ENCODE results near the gene VEGFA. TPM values are rescaled to one million over a fixed set of nuclear protein-coding genes. Genes with fewer than 3 reads are reported as not detected.

Gene VEGFA
- total RNA-seq, 4 donors from 2014 or later, result 510 to 1,437 (median 630) TPM

GRCh38 chr6:43728586-43728985 is 41.4 kb upstream of the VEGFA start:
- no peak overlapping the region for H3K4me3 ChIP-seq (replicated peaks in 1 of 3)
- WGBS, 2 donors, result 81 to 93% methylated on average over 2 of the region's 2 CpGs
- H3K4me1 ChIP-seq, result peaks cover 0 to 11% of the 10 kb centered on the region in 2 donors
- H3K9me3 ChIP-seq, result no peaks in the 10 kb centered on the region
- no peak for DNase-seq
- intact Hi-C loops (cut with DNase I), result loop anchor here (10.0 kb wide), 1 partner anchor 64 kb away; no protein-coding TSS in a partner anchor
- TF ChIP-seq, protein P1, sequence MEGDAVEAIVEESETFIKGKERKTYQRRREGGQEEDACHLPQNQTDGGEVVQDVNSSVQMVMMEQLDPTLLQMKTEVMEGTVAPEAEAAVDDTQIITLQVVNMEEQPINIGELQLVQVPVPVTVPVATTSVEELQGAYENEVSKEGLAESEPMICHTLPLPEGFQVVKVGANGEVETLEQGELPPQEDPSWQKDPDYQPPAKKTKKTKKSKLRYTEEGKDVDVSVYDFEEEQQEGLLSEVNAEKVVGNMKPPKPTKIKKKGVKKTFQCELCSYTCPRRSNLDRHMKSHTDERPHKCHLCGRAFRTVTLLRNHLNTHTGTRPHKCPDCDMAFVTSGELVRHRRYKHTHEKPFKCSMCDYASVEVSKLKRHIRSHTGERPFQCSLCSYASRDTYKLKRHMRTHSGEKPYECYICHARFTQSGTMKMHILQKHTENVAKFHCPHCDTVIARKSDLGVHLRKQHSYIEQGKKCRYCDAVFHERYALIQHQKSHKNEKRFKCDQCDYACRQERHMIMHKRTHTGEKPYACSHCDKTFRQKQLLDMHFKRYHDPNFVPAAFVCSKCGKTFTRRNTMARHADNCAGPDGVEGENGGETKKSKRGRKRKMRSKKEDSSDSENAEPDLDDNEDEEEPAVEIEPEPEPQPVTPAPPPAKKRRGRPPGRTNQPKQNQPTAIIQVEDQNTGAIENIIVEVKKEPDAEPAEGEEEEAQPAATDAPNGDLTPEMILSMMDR (IDR thresholded peaks at IDR 0.05), result no peak
- TF ChIP-seq POLR2A (IDR thresholded peaks at IDR 0.05), result no peak
- no peaks in the 10 kb centered on the region for H3K27me3 ChIP-seq
- H3K36me3 ChIP-seq, result no peaks in the 10 kb centered on the region
- no peak overlapping the region for H3K27ac ChIP-seq

DNA sequence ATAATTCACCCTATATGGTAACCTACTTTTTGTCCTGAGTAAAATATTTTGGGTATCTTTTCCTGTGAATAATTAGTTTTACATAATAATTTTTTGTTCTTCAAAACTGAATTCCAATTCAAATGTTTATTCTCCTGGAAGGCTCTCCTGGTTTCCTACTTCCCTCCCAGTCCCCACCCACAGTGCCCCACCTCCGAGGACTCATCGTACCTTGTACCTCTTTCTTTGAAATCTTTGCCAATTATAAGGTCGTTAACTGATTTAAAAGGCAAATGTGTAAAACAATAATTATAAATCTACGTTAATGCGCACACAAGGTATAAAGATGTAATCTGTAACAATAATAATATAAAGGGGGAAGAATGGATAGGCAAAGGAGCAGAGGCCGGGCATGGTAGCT is 40.5 kb upstream of the VEGFA start:
- TF ChIP-seq, protein P1 (IDR thresholded peaks at IDR 0.05), result no peak
- TF ChIP-seq POLR2A (IDR thresholded peaks at IDR 0.05), result no peak
- DNase-seq, result no peak
- Histone ChIP-seq H3K9me3 (no peaks in the 10 kb centered on the region), H3K4me1 (peaks cover 0 to 15% of the 10 kb centered on the region in 2 donors), H3K27ac (no peak overlapping the region), H3K27me3 (no peaks in the 10 kb centered on the region), H3K4me3 (replicated peaks in 1 of 3) (no peak overlapping the region), H3K36me3 (no peaks in the 10 kb centered on the region)
- intact Hi-C loops (cut with DNase I), result loop anchor here (10.0 kb wide), 1 partner anchor 65 kb away; no protein-coding TSS in a partner anchor
- 93 to 94% methylated on average over 6 of the region's 6 CpGs for WGBS, 2 donors

DNA sequence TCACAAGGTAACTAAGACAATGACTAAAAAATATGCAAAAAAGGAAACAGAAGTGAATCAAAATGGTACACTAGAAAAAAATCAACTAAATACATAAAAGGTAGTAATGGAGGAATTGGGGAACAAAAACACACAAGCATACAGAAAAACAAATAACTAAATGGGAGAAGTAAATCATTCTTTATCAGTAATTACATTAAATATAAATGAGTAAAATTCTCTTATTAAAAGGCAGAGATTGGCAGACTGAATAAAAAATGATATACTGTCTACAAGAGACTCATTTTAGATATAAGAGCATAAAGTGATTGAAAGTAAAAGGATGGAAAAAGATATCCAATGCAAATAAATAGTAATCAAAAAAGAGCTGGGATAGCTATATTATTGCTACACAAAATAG is 39.4 kb upstream of the VEGFA start:
- Histone ChIP-seq H3K4me1 (peaks cover 0 to 19% of the 10 kb centered on the region in 2 donors), H3K27me3 (no peaks in the 10 kb centered on the region), H3K27ac (no peak overlapping the region), H3K9me3 (no peaks in the 10 kb centered on the region), H3K36me3 (no peaks in the 10 kb centered on the region), H3K4me3 (replicated peaks in 1 of 3) (no peak overlapping the region)
- intact Hi-C loops (cut with DNase I), result no loop called here
- TF ChIP-seq, protein P1 (IDR thresholded peaks at IDR 0.05), result no peak
- no peak for TF ChIP-seq POLR2A (IDR thresholded peaks at IDR 0.05)
- no peak for DNase-seq

GRCh38 chr6:43733471-43734293 is 36.3 kb upstream of the VEGFA start:
- Histone ChIP-seq H3K9me3 (no peaks in the 10 kb centered on the region), H3K27me3 (no peaks in the 10 kb centered on the region), H3K4me1 (peaks cover 0 to 28% of the 10 kb centered on the region in 2 donors), H3K4me3 (replicated peaks in 1 of 3) (no peak overlapping the region), H3K36me3 (no peaks in the 10 kb centered on the region), H3K27ac (peak overlapping the region in 2 of 3 donors; percentile 30 to 65)
- no peak for TF ChIP-seq POLR2A (IDR thresholded peaks at IDR 0.05)
- TF ChIP-seq, protein P1 (IDR thresholded peaks at IDR 0.05), result no peak
- no peak for DNase-seq
- intact Hi-C loops (cut with DNase I), result no loop called here
- WGBS, 2 donors, result 62 to 75% methylated on average over 10 of the region's 10 CpGs

GRCh38 chr6:43734294-43734665 is 35.7 kb upstream of the VEGFA start:
- Histone ChIP-seq H3K9me3 (no peaks in the 10 kb centered on the region), H3K36me3 (no peaks in the 10 kb centered on the region), H3K4me1 (peaks cover 0 to 34% of the 10 kb centered on the region in 2 donors), H3K27me3 (no peaks in the 10 kb centered on the region), H3K4me3 (replicated peaks in 1 of 3) (no peak overlapping the region), H3K27ac (peak overlapping the region in 2 of 3 donors; percentile 30 to 65)
- TF ChIP-seq, protein P1 (IDR thresholded peaks at IDR 0.05), result no peak
- TF ChIP-seq POLR2A (IDR thresholded peaks at IDR 0.05), result no peak
- no peak for DNase-seq
- intact Hi-C loops (cut with DNase I), result no loop called here
- 87 to 90% methylated on average over 3 of the region's 3 CpGs for WGBS, 2 donors
